Measurements from ENCODE around the gene TIPARP. TPM values are rescaled to one million over a fixed set of nuclear protein-coding genes. Genes with fewer than 3 reads are reported as not detected.
A peak's percentile ranks its signal among the peaks of the same experiment; 100 is the strongest.

TIPARP gene
- total RNA-seq, 1 donor from 2014 or later = 44.0 TPM

GRCh38 chr3:156674911-156675829, 780 bp downstream of the TIPARP start:
- FAIRE-seq (no peak), DNase-seq (ENCODE audit: low spot score in 2 of 2) (peak; percentile 37 to 56)

GRCh38 chr3:156675830-156676767, 1.7 kb downstream of the TIPARP start:
- DNase-seq (ENCODE audit: low spot score in 2 of 2) (no peak), FAIRE-seq (no peak)

GRCh38 chr3:156676768-156677479, 2.5 kb downstream of the TIPARP start:
- DNase-seq (ENCODE audit: low spot score in 2 of 2) = no peak
- FAIRE-seq = no peak

GRCh38 chr3:156677536-156677935, 3.1 kb downstream of the TIPARP start:
- FAIRE-seq = no peak
- no peak for DNase-seq (ENCODE audit: low spot score in 2 of 2)

- FAIRE-seq = no peak
- DNase-seq (ENCODE audit: low spot score in 2 of 2) = no peak
These were observed 3.8 kb downstream of the TIPARP start for GRCh38 chr3:156678197-156678596.

GRCh38 chr3:156680243-156680914, 6.0 kb downstream of the TIPARP start:
- DNase-seq (ENCODE audit: low spot score in 2 of 2) = no peak
- no peak for FAIRE-seq

GRCh38 chr3:156681002-156681401, 6.6 kb downstream of the TIPARP start:
- FAIRE-seq = no peak
- peak in 1 of 2 donors; percentile 14 for DNase-seq (ENCODE audit: low spot score in 2 of 2)

- DNase-seq (ENCODE audit: low spot score in 2 of 2) (no peak), FAIRE-seq (no peak)
These were observed 8.1 kb downstream of the TIPARP start for GRCh38 chr3:156682501-156682900.

- no peak for FAIRE-seq
These were observed 8.6 kb downstream of the TIPARP start for GRCh38 chr3:156682963-156683362.

GRCh38 chr3:156685198-156685597, 10.8 kb downstream of the TIPARP start:
- FAIRE-seq (no peak), DNase-seq (ENCODE audit: low spot score in 2 of 2) (no peak)

More at GRCh38 chr3:156682963-156683362, 8.6 kb downstream of the TIPARP start:
- DNase-seq (ENCODE audit: low spot score in 2 of 2) = no peak

- FAIRE-seq = no peak
- DNase-seq (ENCODE audit: low spot score in 2 of 2) = no peak
These were observed 11.4 kb downstream of the TIPARP start for GRCh38 chr3:156685752-156686151.

GRCh38 chr3:156687023-156687422, 12.6 kb downstream of the TIPARP start:
- no peak for FAIRE-seq

GRCh38 chr3:156688632-156689452, 14.5 kb downstream of the TIPARP start:
- FAIRE-seq (no peak), DNase-seq (ENCODE audit: low spot score in 2 of 2) (no peak)

More at GRCh38 chr3:156687023-156687422, 12.6 kb downstream of the TIPARP start:
- no peak for DNase-seq (ENCODE audit: low spot score in 2 of 2)

GRCh38 chr3:156689608-156690007, 15.2 kb downstream of the TIPARP start:
- FAIRE-seq = no peak
- DNase-seq (ENCODE audit: low spot score in 2 of 2) = no peak

- FAIRE-seq (no peak), DNase-seq (ENCODE audit: low spot score in 2 of 2) (no peak)
These were observed 17.5 kb downstream of the TIPARP start for GRCh38 chr3:156691920-156692319.

GRCh38 chr3:156693166-156693565, 18.8 kb downstream of the TIPARP start:
- no peak for FAIRE-seq
- DNase-seq (ENCODE audit: low spot score in 2 of 2) = no peak

- no peak for FAIRE-seq
- no peak for DNase-seq (ENCODE audit: low spot score in 2 of 2)
These were observed 20.1 kb downstream of the TIPARP start for GRCh38 chr3:156694536-156694935.

- FAIRE-seq (no peak), DNase-seq (ENCODE audit: low spot score in 2 of 2) (no peak)
These were observed 28.0 kb downstream of the TIPARP start for GRCh38 chr3:156702367-156702766.

Measured in frontal cortex (tissue), 4 donors.